HT1080 (cell line): ENCODE data around the gene GNA12. TPM values are rescaled to one million over a fixed set of nuclear protein-coding genes. Genes with fewer than 3 reads are reported as not detected.
"Not testable (repeated sequence)": the region's sequence is repeated elsewhere in the genome, so short reads cannot be mapped to it uniquely, and the experiment has no call there.

Source experiments
- DNase-seq: peaks from one replicate; pipeline ENCODE4 v3.0.0-alpha.2; 2015; ENCODE audit warnings: low read depth
- total RNA-seq: library from RNA; depleted of rRNA; stranded (reverse); fragments of >200 nt; shearing (Covaris generic); gene quantifications from 2 replicates; pipeline ENCODE4 v1.2.3, GENCODE V29; 2014

The GNA12 gene
- total RNA-seq, 1 experiment from 2014 or later: 25.1 TPM

DNA sequence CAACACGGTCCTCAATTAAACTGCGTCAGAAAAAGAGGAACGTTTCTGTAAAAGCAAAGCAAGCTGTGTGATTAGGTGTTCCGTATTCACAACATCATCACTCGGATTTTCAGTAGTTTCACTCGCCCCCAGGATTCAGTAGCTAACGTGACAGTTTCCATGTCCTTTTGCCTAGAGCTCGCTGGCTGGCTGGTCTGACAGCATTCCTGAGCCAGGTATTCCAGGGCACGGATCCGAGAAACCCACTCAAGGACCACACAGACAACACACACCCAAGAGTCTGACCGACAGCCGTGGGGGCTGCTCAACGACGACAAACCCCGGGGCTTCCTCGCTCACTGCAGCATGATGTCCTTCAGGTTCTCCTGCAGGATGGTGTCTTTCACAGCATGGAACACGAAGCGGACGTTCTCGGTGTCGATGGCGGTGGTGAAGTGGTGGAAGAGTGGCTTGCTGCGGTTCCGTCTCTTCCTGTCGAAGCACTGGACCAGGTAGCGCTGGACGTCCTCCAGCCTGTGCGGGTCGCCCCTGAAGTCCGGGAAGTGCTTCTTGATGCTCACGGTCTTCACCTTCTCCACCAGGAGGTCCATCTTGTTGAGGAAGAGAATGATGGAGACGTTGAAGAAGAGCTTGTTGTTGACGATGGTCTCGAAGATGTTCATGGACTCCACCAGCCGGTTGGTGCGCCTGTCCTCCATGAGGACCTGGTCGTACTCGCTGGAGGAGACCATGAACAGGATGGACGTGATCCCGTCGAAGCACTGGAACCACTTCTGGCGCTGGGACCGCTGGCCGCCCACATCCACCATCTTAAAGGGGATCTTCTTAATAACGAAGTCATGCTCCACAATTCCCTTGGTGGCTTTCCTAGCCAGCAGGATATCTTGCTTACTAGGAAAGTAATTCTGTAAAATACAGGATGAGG is 113.0 kb downstream of the GNA12 start:
- DNase-seq: no peak

DNA sequence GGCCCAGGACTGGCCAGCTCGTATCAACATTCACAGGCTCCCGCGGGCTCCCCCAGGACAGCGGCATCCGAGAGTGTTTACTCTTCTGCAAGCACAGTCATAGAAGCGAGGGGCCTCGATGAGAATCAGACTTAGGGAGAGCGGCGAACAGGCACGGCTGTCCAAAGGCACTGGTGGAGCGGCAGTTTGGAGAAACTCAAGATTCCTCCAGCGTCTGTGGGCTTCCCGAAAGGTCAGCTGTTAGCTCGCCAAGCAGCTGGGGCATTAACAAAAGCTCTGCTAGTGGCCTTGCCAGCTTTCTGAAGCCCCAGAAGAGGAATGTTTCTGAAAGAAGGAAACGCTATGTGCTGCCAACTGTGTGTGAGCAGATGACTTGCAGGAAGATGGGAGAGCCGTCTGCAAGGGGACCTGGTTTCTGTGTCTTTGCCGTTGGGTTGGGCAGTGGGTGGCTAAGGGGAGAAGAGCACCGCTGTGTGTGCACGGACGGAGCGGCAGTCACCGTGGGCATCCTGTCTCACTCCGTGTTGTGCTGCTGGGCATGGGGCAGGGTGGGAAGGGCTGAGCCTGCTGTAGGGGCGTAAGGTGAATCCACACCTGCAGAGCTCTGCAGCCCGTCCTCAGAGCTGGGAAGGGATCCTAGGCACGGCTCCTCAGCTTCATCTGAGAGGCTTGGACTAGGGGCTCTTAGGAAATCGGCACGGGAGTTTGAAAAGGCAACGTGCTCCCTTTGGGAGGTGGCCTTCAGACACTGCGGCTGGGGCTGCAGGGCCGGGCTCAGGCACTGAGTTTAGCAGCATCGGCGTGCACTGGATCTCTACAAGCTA is 114.0 kb downstream of the GNA12 start:
- DNase-seq: no peak

DNA sequence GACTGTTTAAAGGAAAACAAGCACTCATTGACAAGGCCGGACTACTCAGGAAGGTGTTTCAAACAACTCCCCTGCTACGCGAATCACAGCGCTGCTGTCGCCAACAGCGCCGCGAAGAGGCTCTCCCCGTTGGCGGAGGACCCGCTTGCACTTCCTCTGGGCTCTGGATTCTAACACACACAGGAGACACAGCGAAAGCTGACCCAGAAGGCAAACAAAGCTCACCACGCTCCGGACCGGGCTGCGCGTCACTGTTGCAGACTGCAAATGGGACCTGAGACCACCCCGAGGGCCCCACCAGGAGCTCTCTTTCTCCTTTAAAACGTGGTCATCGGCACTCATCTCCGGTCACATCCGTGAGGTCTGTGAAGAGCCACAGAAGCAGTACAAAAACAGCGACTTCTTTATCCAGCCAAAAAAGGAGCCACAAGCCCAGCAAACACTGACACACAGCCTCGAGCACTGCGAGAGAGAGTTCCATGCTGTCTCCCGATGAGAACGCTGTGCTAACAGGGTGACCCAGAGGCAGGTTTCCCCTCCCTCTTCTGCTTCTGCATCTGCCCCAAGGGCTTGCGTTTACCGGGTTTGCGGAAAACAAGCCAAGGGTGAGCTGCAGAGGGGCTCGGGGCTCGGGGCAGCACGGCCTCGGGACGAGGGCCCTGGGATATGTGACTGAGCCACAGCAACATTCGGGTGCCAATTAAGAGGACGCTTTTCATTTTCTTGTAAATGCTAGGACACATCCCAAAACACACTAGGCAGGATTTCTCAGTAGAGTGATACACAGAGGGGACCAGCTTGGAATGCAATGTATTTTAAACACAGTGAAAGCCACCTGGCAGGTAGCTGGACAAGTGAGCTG is 114.8 kb downstream of the GNA12 start:
- no peak for DNase-seq

- DNase-seq: no peak
These were observed 115.6 kb downstream of the GNA12 start for GRCh38 chr7:2728316-2729030.

DNA sequence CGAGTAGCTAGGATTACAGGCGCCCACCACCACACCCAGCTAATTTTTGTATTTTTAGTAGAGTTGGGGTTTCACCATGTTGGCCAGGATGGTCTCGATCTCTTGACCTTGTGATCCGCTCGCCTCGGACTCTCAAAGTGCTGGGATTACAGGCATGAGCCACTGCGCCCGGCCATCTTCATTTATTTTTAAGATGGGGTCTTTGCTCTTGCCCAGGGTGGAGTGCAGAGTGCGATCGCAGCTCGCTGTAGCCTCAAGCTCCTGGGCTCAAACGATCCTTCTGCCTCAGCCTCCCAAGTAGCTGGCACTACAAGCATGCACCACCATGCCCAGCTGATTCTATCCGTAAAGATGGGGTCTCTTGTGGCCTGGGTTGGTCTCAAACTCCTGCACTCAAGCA is 116.9 kb downstream of the GNA12 start:
- not testable (repeated sequence) for DNase-seq

DNA sequence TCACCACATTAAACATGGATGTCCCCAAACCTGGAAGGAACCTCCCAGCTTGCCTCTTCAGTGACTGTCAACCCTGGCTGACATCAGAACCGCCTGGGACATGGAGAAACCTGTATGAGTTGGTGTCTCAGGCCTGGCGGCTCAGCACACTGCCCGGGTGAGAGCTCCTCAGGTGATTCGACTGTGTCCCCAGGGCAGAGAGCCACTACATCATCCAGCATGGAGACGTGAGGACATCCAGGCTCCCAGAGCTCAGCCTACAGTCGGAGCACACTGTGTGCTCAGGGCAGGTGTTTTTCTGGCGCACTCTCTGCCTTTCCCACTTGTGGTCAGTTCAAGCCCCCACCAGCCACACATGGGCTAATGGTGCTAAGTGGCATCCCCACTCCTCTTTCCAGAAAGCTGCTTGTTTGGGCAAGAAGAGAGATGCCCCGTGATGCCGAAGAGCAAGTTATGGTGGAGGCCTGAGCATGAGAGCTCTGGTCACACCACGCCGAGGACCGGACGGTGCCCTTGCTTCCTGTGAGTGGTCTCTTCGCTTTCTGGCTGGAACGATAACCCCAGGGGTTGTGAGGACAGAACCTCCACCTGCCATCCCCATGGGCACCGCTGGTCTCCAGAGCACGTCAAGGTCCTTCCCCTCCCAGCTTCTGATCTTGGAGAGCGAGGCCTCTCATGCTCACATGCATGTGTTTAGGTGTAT is 117.6 kb downstream of the GNA12 start:
- no peak for DNase-seq

DNA sequence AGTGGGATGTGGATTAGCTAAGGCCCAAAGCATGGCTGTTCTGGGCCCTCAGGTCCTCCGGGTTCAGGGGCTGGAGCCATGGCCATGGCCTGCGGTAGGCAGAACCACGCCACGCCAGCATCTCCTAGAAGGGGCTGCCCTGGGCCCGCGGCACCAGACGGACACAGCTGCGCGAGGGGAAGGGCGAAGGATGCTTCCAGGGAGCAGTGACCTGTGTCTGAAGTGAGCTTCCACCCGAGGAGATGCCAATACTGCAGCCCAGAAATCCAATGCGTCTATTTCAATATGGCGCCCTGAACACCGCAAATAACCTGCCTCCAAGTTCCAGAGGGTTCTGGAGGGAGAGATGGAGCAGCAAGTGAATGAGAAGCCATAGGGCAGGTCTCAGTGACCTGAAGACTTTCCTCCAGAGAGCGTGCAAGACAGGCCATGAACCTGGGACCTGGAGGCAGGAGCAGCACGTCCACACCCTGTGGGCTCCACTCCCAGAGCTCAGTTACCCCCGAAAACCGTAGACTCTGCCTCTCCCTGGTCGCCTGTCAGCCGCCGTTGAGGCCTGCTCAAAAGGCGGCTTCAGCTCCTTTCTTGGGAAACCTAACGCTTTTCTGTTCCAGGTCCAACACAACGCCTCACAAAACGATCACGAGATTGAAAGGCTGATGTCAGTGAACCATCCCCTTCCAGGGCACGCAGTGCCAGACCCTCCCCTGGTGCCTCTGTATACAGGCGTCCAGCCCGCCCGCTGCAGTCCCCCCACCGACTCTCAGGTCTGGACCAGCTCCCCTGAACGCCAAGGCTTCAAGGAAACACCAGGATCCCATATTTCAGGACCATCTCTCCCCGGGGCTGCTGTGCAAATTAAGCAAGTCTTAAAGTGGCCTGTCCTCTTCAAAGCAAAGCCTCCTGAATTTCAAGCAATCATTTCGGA is 118.7 kb downstream of the GNA12 start:
- DNase-seq: no peak

DNA sequence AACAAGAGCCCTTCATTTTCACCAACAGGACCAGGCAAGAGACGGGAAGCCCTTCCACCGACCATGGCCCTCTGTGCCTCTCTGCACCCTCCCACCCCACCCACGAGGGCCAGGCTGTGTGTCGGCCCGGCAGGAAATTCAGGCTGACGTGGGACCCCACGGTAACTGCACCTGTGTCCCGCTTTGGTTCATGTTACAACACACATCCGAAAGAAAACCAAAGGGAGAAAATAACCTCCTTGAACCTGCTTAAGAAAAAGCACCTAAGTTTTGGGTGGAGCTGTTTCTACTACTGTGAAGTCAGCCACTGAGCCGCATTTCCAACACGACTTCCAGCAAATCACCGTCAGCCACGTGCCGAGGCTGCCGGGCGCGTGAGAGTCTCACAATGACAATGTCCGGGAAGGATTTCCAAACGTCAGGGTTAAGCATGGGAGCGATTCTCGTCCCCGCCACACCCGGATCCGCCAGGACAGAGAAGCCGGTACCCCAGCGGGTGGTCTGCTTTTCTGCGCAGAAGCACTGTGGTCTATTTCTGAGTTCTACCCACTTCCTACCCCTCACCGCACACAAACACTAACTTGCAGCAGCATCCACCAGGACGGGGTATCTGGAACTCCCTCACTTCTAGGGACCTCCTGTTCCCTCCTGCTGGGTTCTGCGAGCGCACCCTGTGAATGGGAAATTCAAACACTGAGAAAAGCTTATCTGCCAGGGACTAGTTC is 119.5 kb downstream of the GNA12 start:
- no peak for DNase-seq

- DNase-seq: not testable (repeated sequence)
These were observed 120.1 kb downstream of the GNA12 start for GRCh38 chr7:2724036-2724435.

GRCh38 chr7:2723138-2723850 is 120.8 kb downstream of the GNA12 start:
- DNase-seq: no peak

- no peak for DNase-seq
These were observed 121.5 kb downstream of the GNA12 start for GRCh38 chr7:2722591-2722990.

DNA sequence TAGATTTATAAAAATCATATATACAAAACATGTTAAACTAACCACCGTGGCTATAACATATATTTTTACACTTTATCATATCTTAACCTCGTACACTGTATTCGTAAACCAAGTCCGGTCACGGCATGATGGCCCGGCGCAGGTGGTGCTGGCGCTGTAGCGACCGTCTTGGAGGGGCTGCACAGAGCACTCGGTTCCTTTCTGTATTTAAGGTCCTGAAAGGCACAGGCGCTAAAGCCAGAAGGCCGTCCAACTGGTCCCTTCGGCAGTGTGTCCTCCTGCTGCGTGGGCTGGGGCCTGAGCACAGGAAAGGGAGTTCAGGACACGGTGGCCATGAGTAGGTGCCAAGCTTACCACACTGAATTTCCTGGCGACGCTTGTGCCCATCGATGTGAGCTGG is 122.3 kb downstream of the GNA12 start:
- no peak for DNase-seq

DNA sequence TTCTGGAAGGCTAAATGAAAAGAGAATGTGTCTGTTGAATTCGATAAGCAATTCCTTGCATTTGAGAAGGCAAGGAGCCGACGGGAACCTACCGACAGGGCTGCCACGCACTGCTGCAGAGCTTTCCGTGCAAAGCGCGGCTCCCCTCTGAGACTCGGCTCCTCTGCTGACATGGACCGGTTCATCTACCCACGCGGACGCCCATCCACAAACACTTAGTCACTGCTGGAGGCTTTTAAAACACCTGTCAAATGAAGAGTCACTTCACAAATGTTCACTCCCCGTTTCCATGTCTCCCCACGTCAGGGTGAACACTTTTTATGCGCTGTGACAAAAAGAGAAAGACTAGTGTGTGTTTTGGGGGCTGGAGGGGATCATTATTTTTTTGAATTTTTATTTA is 124.1 kb downstream of the GNA12 start:
- no peak for DNase-seq

DNA sequence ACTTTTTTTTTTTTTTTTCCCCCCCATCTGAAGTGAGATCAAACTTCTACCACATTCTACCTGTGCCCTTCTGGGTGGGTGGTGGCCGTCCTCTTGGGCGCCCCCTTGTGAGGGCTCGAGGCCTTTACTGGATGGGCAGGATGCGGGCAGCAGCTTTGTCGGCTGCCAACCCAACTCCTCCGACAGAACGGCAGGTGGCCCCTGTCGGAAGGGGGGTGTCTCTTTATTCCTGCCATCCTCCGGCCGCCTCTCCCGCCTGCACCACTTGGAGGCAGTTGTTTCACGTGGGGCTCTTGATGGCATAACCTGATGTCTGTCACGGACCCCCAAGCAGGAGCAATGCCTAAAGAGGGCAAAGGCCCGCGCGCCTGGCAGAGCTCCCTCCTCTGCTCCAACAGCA is 125.1 kb downstream of the GNA12 start:
- no peak for DNase-seq

DNA sequence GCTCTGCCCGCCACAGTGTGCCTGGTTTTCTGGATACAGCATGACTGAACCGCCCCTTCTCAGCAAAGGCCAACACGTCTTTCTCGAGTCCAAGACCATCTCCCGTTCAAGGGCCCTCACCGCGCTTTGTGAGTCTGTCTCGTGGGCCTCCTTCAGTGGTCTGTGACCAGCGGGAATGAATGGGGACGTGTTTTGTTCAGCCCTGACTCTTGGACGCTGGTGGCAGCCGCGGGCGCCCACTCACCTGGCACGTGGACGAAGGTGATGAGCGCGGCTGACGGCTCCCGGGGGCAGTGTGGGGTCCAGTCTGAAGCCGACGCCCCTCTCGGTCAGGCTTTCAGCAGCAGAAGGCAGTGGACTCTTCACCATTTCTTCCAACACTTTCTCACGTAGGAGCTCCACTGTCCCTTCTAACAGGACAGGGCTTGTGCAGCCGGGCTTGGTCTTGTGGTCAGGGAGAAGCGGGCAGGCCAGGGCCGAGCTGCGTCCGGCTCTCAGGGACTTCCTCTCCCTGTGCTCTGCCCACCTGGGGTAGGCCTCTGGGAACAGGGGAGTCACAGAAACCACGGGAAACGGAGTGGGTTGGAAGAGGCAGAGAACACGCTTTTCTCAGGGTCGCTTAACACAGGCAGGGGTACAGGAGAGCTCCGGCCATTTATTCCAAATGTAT is 125.7 kb downstream of the GNA12 start:
- no peak for DNase-seq

DNA sequence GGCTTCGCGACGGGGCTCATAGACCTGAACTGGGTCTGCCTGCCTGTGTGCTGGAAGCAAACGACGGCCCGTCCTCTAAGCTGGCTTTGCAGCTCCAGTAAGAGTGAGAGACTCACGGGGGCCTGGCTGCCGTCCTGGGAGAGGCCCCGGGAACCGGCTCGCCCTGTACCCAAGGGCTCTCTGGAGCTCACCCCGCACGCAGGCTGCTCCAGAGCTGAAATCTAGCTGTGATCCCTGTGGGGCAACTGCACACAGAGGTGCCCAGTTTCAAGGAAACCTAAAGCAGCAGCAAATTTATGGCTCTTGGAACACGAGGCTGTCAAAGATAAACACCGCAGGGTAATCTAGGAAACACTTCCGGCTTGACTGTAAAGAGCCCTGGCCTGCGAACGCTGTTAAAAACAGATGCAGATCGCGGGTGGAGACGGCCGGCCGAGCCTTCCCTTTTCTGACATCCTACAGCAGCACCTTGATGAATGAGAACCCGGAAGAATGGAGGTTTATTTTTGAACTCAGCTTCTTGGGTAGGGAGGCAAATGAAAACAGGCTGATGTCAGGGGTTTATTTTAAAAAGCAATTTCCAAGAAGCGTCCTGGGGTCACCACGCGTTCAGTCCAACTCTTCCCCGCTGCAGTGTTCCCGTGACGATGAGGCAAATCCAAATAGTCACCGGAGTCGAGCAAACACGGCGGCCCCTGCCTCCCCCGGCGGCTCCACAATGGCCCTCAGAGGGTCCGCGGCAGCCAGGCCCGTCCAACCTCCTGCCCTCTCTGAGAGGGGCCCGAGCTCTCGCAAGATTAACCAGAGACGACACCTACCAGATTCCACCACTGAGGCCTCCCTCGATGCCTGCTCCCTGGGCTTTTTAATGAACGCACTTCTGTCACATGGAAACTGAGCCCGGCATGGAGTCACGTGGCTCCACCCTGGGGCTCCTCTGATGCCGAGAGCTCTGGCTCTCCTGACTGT is 126.5 kb downstream of the GNA12 start:
- DNase-seq: no peak
